MCF 10A (cell line): Measurements from ENCODE around the gene CCDC61. TPM values are rescaled to one million over a fixed set of nuclear protein-coding genes. Genes with fewer than 3 reads are reported as not detected.

Experiments used
- BruUV-seq: library from RNA; stranded (reverse); fragments of 400-500 nt; replicated peaks from 2 replicates; lab custom pipeline; 2021; lab: Mats Ljungman, UMichigan
- CTCF ChIA-PET: fragments of 300-600 bp; sonication (Branson Sonifier 250); formaldehyde crosslinking; extraction: SDS; loops from one replicate; lab custom pipeline; 2021; ENCODE audit warnings: antibody characterized with exemption, inconsistent platforms; lab: Yijun Ruan, JAX
- POLR2A ChIA-PET: fragments of 300-600, 350-650 bp; sonication (Branson Sonifier 250); formaldehyde crosslinking; extraction: SDS; loops from one replicate; lab custom pipeline; 2020; ENCODE audit warnings: antibody characterized with exemption, inconsistent platforms; lab: Yijun Ruan, JAX
- DNase-seq: peaks from one replicate; pipeline ENCODE4 v3.0.0-alpha.2; 2018; ENCODE audit not compliant: unreplicated experiment
- H3K27ac Mint-ChIP-seq: one replicate; pipeline ENCODE4 v1.8.0; 2022; ENCODE audit warnings: mild to moderate bottlenecking, low read depth, mixed read lengths; ENCODE audit not compliant: unreplicated experiment
- H3K27me3 Mint-ChIP-seq: one replicate; pipeline ENCODE4 v1.8.0; 2022; ENCODE audit warnings: mixed read lengths; ENCODE audit not compliant: insufficient read depth, unreplicated experiment
- H3K36me3 Mint-ChIP-seq: one replicate; pipeline ENCODE4 v1.8.0; 2022; ENCODE audit warnings: mild to moderate bottlenecking, moderate library complexity, mixed read lengths; ENCODE audit not compliant: insufficient read depth, unreplicated experiment
- H3K4me1 Mint-ChIP-seq: one replicate; pipeline ENCODE4 v1.8.0; 2022; ENCODE audit warnings: mixed read lengths; ENCODE audit not compliant: insufficient read depth, unreplicated experiment
- H3K4me3 Mint-ChIP-seq: one replicate; pipeline ENCODE4 v1.8.0; 2022; ENCODE audit warnings: mild to moderate bottlenecking, moderate library complexity, mixed read lengths; ENCODE audit not compliant: unreplicated experiment
- H3K9me3 Mint-ChIP-seq: one replicate; pipeline ENCODE4 v1.8.0; 2022; ENCODE audit warnings: mixed read lengths; ENCODE audit not compliant: unreplicated experiment
- intact Hi-C: fragments of 100-400 bp; cut with micrococcal nuclease; formaldehyde crosslinking; loops from 2 replicates; pipeline ENCODE4 v1.14.1; 2022
- total RNA-seq: library from RNA; stranded (reverse); gene quantifications from 2 replicates; pipeline ENCODE4 v1.2.3, GENCODE V29; 2022
- TF ChIP-seq, protein P1 (sequence below): fragments of 200-600 bp; IDR thresholded peaks from one replicate; pipeline ENCODE4 v1.8.0; 2022; ENCODE audit warnings: antibody characterized with exemption, mild to moderate bottlenecking; ENCODE audit not compliant: unreplicated experiment

Gene CCDC61
- total RNA-seq, 1 experiment from 2014 or later, result 18.9 TPM

DNA sequence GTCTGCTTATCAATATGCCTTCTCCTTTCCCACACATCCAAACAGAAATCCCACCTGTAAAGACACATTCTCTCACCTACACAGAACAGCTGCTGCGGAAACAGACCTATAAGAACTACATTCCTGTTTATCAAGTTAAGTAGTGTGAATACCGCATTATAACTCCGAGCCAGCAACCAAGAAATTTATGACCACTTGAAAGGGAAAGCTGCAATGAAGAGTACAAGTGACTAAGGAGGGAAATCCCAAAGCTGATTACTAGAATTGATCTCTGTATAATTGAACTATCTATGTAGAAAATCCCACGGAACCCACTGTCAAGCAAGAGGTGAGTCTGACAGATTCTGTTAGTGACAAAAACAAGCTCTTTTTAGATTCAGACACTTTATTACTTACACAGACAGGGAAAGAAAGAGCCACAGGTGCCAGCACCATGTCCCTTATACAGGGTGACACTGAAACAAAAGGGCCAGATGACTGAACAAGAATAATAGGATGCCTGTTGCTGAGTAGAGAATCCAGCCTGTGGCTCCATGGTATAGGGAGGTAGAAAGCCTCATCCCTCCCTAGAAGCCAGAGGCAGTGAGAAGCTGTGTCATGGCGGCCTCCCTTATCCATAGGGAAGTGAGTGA, 47.1 kb downstream of the CCDC61 start:
- Mint-ChIP-seq H3K27ac (no peak overlapping the region), H3K4me3 (no peak overlapping the region), H3K36me3 (no peaks in the 10 kb centered on the region), H3K4me1 (peaks cover 12% of the 10 kb centered on the region), H3K27me3 (peaks cover 50% of the 10 kb centered on the region), H3K9me3 (no peaks in the 10 kb centered on the region)
- DNase-seq, result no peak
- ChIA-PET POLR2A (interaction anchor here (0.6 to 3.5 kb wide), 8 partner anchors 9 to 28 kb away, joined by 3 to 17 read pairs (median 3); no protein-coding TSS in a partner anchor), CTCF (interaction anchor here (0.8 to 4.2 kb wide), 4 partner anchors 10 to 223 kb away, joined by 4 to 28 read pairs (median 14); no protein-coding TSS in a partner anchor)
- TF ChIP-seq, protein P1, sequence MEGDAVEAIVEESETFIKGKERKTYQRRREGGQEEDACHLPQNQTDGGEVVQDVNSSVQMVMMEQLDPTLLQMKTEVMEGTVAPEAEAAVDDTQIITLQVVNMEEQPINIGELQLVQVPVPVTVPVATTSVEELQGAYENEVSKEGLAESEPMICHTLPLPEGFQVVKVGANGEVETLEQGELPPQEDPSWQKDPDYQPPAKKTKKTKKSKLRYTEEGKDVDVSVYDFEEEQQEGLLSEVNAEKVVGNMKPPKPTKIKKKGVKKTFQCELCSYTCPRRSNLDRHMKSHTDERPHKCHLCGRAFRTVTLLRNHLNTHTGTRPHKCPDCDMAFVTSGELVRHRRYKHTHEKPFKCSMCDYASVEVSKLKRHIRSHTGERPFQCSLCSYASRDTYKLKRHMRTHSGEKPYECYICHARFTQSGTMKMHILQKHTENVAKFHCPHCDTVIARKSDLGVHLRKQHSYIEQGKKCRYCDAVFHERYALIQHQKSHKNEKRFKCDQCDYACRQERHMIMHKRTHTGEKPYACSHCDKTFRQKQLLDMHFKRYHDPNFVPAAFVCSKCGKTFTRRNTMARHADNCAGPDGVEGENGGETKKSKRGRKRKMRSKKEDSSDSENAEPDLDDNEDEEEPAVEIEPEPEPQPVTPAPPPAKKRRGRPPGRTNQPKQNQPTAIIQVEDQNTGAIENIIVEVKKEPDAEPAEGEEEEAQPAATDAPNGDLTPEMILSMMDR, result no peak
- BruUV-seq, result no TSS peak
- intact Hi-C loops, result no loop called here

DNA sequence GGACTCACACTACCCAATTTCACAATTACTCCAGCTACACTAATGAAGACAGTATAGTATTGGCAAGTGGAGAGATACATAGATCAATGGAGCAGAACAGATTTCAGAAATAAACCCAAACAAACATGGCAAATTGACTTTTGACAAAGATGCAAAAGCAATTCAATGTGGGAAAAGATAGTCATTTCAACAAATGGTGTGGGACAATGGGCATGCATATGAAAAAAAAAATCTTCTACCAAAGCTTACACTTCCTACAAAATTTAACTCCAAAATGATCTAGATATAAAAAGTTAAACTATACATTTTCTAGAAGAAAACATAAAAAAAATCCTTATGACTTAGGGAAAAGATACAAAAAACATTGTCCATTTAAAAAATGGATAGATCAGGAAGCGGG, 48.3 kb downstream of the CCDC61 start:
- H3K4me3 Mint-ChIP-seq, result no peak overlapping the region
- CTCF ChIA-PET, result interaction anchor here (0.7 to 4.2 kb wide), 5 partner anchors 10 to 671 kb away, joined by 3 to 28 read pairs (median 4); no protein-coding TSS in a partner anchor
- BruUV-seq, result no TSS peak
- no peak overlapping the region for H3K27ac Mint-ChIP-seq
- TF ChIP-seq, protein P1, result no peak
- intact Hi-C loops, result no loop called here
- no peaks in the 10 kb centered on the region for H3K9me3 Mint-ChIP-seq
- DNase-seq, result no peak
- H3K27me3 Mint-ChIP-seq, result peaks cover 60% of the 10 kb centered on the region
- POLR2A ChIA-PET, result interaction anchor here (0.8 to 3.5 kb wide), 4 partner anchors 12 to 27 kb away, joined by 3 to 17 read pairs (median 5); no protein-coding TSS in a partner anchor
- H3K4me1 Mint-ChIP-seq, result peaks cover 12% of the 10 kb centered on the region
- no peaks in the 10 kb centered on the region for H3K36me3 Mint-ChIP-seq

- Mint-ChIP-seq H3K9me3 (no peaks in the 10 kb centered on the region), H3K4me3 (no peak overlapping the region), H3K36me3 (no peaks in the 10 kb centered on the region), H3K27me3 (peaks cover 55% of the 10 kb centered on the region), H3K4me1 (no peaks in the 10 kb centered on the region), H3K27ac (no peak overlapping the region)
- BruUV-seq, result no TSS peak
- TF ChIP-seq, protein P1, result no peak
- ChIA-PET POLR2A (no interaction called here), CTCF (interaction anchor here (0.6 to 2.9 kb wide), 2 partner anchors 20 to 21 kb away, joined by 3 to 11 read pairs; no protein-coding TSS in a partner anchor)
- no peak for DNase-seq
- intact Hi-C loops, result no loop called here
Observed at GRCh38 chr19:46049597-46049996, 54.3 kb downstream of the CCDC61 start.

GRCh38 chr19:46052896-46053295, 57.6 kb downstream of the CCDC61 start:
- H3K9me3 Mint-ChIP-seq, result no peaks in the 10 kb centered on the region
- peaks cover 9% of the 10 kb centered on the region for H3K4me1 Mint-ChIP-seq
- BruUV-seq, result no TSS peak
- no peak overlapping the region for H3K27ac Mint-ChIP-seq
- H3K4me3 Mint-ChIP-seq, result no peak overlapping the region
- ChIA-PET POLR2A (interaction anchor here (0.6 to 1.3 kb wide), 3 partner anchors 17 to 549 kb away, joined by 3 read pairs; no protein-coding TSS in a partner anchor), CTCF (interaction anchor here (0.7 kb wide), 1 partner anchor 21 kb away, joined by 3 read pairs; no protein-coding TSS in a partner anchor)
- intact Hi-C loops, result no loop called here
- TF ChIP-seq, protein P1, result no peak
- no peak for DNase-seq
- H3K27me3 Mint-ChIP-seq, result peaks cover 22% of the 10 kb centered on the region
- H3K36me3 Mint-ChIP-seq, result no peaks in the 10 kb centered on the region
